NCI-H226 (cell line): Measurements from ENCODE around the gene SYCP1.
A peak's percentile ranks its signal among the peaks of the same experiment; 100 is the strongest.
"Not testable (repeated sequence)": the region's sequence is repeated elsewhere in the genome, so short reads cannot be mapped to it uniquely, and the experiment has no call there.

Experiments
- DNase-seq: peaks from one replicate; pipeline ENCODE4 v3.0.0-alpha.2; 2015

The SYCP1 gene, protein sequence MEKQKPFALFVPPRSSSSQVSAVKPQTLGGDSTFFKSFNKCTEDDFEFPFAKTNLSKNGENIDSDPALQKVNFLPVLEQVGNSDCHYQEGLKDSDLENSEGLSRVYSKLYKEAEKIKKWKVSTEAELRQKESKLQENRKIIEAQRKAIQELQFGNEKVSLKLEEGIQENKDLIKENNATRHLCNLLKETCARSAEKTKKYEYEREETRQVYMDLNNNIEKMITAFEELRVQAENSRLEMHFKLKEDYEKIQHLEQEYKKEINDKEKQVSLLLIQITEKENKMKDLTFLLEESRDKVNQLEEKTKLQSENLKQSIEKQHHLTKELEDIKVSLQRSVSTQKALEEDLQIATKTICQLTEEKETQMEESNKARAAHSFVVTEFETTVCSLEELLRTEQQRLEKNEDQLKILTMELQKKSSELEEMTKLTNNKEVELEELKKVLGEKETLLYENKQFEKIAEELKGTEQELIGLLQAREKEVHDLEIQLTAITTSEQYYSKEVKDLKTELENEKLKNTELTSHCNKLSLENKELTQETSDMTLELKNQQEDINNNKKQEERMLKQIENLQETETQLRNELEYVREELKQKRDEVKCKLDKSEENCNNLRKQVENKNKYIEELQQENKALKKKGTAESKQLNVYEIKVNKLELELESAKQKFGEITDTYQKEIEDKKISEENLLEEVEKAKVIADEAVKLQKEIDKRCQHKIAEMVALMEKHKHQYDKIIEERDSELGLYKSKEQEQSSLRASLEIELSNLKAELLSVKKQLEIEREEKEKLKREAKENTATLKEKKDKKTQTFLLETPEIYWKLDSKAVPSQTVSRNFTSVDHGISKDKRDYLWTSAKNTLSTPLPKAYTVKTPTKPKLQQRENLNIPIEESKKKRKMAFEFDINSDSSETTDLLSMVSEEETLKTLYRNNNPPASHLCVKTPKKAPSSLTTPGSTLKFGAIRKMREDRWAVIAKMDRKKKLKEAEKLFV

DNA sequence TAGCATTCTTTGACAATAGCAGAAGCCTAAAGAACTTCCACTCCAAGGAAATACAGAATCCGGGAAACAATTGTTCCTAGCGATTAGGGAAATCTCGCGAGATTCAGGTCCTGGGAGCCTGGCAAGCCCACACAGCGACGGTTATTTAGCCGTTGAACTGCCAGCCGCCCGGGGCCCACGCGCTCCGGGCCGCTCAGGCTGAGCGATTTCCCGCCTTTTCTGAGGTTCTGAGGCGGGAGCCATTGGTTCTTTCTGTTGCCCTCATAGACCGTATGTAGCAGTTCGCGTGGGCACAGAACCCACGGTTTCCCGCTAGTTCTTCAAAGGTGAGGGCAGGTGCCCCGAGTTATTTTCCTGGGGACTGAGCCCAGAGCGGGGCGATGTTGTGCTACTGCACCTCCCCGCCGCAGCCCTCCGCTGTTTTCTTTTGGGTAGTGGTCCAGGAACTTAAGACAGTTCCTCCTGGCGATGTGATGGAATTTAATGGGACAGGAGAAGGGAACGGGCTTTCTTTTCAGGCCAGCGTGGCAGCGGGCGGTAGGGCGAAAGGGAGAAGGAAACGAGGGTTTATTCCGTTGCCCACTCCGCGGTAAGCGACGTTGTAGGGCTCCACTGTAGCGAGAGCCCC is at the start of gene SYCP1:
Gene SYCP1, plus strand, starts transcription at position 171 of the 628 bp plus-strand sequence. CDS start 602 bp downstream, outside the sequence.
- no peak for DNase-seq

DNA sequence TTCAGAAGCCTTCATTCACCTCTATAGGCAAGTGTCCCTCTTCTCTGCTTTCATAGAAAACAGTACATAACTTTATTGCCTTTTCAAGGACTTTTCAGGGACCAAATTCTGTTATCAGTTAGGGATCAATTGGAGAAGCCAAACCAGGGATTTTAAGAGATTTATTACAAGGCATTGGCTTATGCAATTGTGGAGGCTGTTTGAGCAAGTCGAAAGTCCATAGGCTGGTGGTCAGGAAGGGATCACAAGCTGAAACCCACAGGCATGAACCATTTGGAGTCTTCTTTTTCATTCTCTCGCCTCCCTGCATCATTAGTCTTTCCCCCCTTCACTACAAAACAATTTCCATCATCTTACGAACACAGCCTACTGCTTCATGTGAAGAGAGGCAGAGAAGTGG is 34.8 kb upstream of the SYCP1 start:
- no peak for DNase-seq

DNA sequence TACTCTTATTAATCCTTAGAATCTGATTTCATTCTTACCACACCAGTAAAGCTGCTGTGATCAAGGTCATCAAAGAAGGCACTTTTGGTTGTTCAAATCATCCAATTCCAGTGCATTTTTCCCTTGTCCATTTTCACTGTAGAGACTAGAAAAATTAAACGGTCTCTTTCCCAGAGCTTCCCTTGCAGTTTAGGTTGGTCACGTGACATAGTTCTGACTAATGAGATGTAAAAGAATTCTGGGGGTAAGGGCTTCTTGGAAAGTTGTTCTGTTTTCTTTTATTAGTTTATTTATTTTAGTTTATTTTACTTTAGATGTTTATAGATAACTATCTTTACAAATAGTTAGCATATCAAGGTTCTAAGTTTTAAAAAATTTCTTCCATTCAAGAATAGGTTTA is 34.3 kb upstream of the SYCP1 start:
- DNase-seq, result no peak

DNA sequence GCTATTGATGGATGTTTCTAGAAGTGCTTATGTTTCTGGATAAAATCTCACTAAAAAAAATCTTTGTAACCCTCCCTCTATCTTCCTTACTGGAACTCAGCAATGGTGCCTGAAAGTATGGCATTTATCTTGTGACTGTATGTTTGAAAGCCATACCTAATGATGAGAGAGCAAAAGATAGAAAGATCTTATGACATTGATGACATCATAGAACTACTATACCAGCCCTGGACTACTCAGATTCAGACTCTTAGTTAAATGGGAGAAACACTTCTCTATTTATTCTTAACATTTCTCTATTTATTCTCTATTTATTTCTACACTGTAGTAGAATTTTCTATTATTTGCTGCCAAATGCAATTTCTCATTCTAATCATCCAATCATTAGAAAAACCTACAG is 32.7 kb upstream of the SYCP1 start:
- no peak for DNase-seq

DNA sequence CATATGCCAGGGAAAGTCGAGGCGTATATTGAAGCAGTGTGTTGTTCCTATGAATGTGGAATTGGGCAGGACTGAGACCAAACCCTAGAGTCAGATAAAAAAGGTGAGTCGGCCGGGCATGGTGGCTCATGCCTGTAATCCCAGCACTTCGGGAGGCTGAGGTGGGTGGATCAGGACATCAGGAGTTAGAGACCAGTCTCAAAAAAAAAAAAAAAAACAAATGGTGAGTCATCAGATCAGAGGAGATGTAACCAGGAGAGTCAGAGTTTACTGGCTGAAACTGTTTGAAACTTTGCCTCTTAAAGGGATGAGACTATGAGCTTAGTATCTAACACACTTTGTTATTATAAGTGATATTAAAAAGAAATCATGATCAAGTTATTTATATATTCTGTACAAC is 26.4 kb upstream of the SYCP1 start:
- peak; percentile 14 for DNase-seq

DNA sequence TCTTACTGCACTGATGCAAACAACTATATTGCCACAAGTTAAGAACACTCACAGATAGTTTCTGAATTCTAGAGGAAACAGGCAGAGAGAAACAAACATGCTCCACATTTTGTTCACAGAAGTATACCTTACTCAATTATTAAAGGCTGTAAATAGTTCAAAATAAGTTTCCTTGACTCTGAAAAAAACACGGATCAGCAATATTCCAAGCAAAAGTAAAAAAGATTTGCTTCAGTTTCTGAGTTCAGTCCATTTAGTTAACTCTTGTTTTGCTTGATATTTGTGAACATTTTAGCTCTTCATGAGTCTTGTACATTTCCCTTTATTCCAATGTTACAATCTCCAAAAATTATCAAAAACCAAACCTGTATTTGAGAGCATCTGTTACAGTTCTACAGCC is 24.6 kb upstream of the SYCP1 start:
- not testable (repeated sequence) for DNase-seq

DNA sequence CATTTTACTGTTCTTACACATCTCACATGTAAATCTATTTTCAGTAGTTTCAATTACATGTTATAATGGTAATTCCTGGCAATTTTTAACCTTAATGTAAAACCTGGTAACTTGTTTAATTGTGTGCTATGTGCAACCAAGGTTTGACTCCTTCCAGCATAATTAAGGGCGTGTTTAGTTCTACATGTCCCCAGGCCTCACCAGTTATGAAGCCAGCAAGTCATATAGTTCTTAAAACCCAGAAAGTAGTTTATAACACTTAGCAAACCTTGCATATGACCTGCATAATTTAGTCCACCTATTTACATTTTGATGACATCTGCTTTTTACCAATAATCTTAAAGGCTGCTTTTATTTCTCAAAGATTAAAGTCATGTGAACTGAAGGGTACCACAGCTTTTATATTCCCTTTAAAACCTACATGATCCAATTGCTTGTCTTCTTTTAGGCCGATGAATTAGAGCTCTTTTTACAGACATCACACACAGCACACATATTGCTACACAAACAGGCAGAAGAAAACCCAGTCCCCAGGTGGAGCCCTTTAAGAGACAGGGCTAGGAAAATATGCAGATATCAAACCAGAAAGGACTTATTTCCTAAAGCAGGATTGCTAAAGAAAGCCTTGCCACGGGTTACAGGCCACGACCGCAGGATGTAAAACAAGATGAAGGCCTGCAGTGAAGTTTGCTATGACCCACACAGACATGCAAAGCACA is 23.2 kb upstream of the SYCP1 start:
- DNase-seq, result no peak

DNA sequence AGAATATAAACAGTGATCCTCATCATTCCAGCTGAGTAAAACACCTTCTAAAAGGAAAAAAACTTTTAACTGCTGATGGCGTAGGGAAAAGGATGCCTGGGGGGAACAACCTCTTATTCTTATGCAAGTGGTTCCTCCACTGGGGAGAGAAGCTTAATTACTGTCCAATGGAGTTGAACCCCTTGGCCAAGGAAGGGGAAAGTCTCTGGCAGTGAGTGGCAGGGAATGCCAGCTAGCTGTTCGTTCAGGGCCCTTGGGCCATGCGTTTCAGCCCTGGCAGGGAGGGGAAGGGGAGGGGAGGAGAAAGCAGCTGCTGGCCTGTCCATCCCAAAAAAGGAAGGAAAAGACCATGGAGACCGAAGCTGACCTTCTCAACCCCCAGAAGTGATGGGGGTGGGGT is 22.6 kb upstream of the SYCP1 start:
- DNase-seq, result no peak

DNA sequence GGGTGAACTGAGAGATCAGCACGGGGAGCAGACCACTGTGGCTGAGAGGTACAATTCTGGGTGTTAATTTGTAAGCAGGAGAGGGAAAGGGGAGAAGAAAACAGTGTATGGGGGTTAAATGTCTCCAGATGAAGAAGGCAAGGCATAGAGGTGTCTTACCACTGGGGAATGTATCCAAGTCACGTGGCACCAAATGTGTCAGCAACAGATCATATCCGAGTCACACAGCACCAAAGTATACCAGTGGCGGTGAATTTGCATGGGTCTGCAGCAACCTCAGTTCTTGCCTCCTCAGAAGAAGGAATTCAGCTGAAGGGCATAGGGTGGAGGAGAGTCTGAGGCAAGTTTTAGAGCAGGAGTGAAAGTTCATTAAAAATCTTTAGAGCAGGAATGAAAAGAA is 21.2 kb upstream of the SYCP1 start:
- no peak for DNase-seq

DNA sequence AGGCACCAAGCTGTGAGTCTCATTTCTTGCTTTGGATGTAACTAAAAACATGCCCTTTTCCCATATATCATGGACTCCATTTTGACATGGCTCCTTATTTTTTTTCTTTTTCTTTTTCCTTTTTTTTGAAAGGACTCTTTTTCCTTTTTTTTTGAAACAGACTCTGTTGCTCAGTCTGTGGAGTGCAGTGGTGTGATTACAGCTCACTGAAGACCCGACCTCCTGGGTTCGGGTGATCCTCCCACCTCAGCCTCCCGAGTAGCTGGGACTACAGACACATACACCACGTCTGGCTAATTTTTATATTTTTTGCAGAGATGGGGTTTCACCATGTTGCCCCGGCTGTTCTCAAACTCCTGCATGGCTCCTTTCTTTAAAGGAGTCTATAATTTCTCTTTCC is 10.4 kb upstream of the SYCP1 start:
- no peak for DNase-seq

DNA sequence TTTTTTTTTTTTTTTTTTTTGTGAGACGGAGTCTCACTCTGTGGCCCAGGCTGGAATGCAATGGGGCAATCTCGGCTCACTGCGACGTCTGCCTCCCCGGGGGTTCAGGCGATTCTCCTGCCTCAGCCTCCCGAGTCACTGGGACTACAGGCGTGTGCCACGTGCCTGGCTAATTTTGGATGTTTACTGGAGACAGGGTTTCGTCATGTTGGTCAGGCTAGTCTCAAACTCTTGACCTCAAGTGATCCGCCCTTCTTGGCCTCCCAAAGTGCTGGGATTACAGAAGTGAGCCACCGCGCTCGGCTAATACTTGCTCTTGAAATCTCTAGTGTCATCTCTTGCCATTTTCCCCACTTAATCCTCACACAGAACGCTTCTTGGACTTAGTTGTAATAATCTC is 1.1 kb upstream of the SYCP1 start:
- DNase-seq, result no peak

DNA sequence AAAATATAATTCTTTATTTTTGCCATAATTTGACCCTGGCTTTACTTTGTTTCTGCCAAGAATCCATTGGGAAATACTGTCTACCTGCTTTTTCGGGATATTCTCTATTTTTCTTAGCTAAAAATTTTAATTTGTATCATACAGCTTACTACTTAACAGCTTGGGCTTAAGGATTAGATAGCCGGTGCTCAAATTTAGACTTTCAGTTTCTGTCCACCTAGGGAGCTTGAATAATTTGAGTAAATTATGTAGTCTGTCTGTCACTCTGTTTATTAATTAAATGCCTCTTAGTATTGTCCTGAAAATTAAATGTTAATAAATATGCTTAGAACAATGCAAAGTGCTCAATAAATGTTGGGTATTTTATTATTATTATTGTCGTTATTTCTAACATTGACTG is 6.7 kb downstream of the SYCP1 start:
- DNase-seq, result no peak

DNA sequence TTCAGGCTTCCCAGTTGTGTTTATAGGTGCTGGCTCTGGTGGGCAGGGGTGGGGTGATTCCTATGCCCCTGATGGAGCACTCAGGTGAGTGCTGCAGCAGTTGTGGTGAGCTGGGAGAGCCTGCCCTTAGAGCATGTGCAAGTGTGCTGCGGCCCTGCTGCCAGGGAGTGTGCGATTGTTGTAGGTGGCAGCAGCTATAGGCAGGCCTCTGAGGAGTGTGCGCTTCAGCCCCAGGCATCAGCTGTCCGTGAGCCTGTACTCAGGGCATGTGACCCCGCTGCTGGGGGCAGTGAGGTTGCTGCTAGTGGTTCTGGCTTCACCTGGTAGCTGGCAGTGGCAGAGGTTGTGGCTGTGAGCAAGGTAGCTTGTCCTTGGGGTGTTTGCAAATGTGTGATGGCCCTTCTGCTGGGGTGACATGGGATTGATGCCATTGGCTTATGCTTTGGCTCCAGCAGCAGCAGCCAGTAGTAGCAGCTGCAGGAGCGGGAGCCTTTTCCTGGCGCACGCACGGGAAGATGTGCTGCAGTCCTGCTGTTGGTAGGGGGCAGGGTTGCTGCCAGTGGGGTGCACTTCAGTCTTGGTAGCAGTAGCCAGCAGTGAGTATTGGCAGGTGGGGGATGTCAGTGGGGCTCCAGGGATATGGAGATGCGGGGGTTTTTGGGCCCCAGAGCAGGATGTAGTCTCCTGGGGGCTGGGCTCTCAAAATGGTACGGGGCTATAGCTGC is 37.7 kb downstream of the SYCP1 start:
- no peak for DNase-seq

DNA sequence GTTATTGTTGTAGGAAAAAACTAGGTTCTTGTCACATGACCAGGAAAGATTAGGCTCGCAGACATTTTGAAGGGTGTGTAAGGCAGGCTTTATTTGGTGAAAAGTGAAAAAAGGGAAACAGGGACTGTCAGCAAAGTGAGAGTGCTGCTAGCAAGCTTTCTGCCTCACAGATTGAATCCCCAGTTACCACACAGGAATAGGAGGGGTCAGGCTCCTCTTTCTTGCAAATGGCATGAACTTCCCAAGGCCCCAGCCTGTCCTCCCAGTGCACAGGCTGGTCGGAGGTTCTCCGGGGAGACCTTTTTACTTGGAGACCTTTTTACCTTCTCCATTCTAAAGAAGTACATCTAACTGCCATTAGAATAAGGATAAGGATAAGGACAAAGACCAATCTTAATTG is 42.1 kb downstream of the SYCP1 start:
- DNase-seq, result no peak

DNA sequence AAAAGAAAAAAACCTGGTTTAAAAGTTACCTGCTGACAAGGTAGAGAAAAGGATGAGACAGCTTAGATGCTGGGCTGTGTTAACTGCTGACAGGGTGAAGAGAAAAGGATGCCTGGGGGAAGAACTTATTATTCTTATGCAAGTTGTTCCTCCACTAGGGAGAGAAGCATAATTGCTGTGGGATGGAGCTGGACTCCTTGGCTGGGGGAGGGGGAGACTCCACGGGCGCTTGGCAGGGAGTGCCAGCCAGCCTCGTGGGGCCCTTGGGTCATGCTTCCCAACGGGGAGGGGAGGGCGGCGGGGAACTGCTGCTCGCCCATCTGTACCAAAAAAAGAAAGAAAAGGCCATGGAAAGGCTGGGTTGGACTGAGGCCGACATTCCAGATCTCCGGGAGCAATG is 47.2 kb downstream of the SYCP1 start:
- DNase-seq, result no peak

DNA sequence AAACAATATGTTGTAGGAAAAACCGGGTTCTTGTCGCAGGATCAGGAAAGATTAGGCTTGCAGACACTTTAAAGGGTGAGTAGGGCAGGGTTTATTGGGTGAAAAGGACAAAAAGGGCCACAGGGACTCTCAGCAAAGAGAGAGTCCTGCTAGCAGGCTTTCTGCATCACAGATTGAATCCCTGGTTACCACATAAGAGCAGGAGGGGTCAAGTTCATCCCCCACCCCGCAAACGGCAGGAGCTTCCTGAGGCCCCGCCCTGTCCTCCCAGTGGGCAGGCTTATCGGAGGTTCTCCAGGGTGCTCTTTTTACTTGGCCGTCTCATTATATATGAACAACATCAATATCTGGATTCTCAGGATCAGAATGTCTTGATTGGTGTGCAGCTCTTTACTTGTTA is 47.7 kb downstream of the SYCP1 start:
- no peak for DNase-seq

DNA sequence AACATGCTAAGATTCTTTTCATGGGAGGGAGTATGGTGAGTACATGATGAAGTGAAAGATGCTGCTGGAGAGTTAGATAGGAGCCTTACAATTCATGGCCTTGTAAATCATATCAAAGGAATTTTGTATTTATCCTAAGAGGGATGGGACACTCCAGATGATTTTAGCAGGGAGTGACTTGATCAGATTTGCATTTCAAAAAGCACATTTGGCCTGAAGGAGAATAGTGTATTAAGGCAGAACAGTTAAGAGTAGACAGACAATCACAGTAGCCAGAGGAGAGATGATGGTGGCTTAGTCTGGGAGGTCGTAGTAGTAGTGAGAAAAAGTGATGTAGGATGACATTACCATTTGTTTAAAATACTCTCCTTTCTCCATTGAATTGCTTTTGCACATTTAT is 48.8 kb downstream of the SYCP1 start:
- no peak for DNase-seq

DNA sequence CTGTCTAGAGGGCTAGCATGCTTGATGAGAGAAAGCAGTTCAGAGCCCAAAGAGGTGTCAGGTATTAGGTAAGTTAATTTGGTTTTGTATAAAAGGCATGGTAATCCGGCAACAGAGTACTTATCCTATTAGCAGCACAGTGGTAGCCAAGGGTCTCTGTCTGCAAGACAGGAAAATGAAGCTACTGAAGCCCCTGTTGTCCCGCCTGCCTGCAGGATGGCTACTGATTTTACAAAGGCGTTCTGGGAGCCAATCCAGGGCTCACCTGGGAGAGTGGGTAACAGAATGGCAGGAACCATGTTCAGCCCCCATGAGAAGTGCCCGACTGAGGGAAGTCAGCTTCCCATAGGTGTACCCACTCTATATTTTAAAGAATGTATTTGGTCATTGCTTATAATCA is 61.1 kb downstream of the SYCP1 start:
- DNase-seq, result not testable (repeated sequence)

DNA sequence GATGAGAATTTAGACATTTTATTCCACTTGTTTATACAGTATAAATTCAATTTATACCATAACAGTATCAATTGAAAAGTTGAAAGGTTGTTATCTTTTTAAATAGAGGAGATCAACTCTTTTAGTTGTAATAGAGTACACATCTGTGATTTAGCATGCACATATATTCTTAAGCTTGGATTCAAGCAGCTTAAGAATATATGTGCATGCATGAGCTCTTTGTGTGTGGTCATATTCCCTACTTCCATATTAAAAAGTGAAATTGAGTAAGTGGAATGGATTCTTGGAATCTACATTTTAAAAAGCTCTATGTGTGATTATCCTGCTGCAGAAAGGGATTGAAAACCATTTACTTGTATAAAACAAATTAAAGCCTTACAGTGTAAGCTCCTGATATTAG is 71.9 kb downstream of the SYCP1 start:
- no peak for DNase-seq

DNA sequence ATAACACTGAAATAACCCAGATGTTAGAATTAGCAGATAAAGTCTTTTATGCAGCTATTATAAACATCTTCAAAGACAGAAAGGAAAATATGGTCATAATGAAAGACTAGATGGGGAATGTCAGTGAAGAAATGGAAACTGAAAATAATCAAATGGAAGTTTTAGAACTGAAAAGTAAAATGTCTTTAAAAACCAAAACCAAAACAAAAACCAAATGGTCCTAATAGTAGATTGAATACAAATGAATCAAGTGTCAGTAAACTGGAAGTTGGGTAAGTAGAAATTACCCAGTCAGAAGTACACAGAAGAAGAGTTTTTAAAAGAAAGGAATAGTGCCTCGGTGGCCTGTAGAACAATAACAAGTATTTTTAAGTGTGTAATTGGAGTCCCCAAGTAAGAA is 72.7 kb downstream of the SYCP1 start:
- no peak for DNase-seq

DNA sequence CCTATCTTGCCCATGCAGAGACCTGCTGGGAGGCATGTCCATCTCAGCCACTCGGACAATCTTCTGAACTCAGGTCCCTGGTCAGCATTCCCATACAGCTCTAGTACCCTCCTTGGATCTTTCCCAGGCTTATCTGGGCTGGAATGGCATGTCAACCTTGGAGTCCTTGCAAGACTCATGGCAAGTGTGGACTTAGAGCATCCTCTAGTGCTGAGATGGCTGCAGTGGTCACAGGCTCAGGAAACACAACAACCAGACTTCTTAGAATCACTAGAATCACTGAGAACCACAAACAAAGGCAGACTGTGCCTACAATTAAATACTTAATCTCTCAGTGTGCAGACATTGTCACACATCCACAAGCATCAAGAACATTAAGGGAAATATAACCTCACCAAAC is 101.9 kb downstream of the SYCP1 start:
- DNase-seq, result no peak

DNA sequence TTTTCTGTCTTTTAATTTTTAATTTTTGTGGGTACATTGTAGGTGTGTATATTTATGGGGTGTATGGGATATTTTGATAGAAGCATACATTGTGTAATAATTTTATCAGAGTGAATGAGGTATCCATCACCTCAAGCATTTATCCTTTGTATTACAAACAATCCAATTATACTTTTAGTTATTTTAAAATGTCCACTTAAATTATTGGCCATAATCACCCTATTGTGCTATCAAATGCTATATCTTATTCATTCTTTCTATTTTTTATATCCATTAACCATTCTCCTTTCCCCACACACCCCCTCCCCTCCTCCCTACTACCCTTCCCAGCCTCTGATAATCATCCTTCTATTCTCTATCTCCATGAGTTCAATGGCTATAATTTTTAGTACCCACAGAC is 104.8 kb downstream of the SYCP1 start:
- no peak for DNase-seq
